Mucosa of descending colon (tissue), 3 donors: ENCODE measurements around the gene FIBCD1. TPM values are rescaled to one million over a fixed set of nuclear protein-coding genes. Genes with fewer than 3 reads are reported as not detected.
A peak's percentile ranks its signal among the peaks of the same experiment; 100 is the strongest.
"Not testable (repeated sequence)": the region's sequence is repeated elsewhere in the genome, so short reads cannot be mapped to it uniquely, and the experiment has no call there.

Experiments
- ATAC-seq: fragments of 200-7000 bp; cut with Tn5 transposase; one replicate; pipeline ENCODE4 v1.9.1; 2020; ENCODE audit warnings: mild to moderate bottlenecking, moderate library complexity
- DNase-seq, 3 donors: peaks; one replicate each; pipeline ENCODE4 v3.0.0-alpha.2; 2020
- H3K36me3 ChIP-seq: fragments of 200-600 bp; one replicate; pipeline ENCODE4 v1.8.0; 2021; ENCODE audit warnings: low read depth, mild to moderate bottlenecking
- H3K4me1 ChIP-seq: fragments of 200-600 bp; one replicate; pipeline ENCODE4 v1.8.0; 2021; ENCODE audit warnings: low read depth, mild to moderate bottlenecking
- H3K4me3 ChIP-seq: fragments of 200-600 bp; one replicate; pipeline ENCODE4 v1.8.0; 2021; ENCODE audit warnings: mild to moderate bottlenecking
- H3K9me3 ChIP-seq: fragments of 200-600 bp; one replicate; pipeline ENCODE4 v1.8.0; 2021; ENCODE audit warnings: mild to moderate bottlenecking
- CTCF ChIP-seq: fragments of 200-600 bp; IDR thresholded peaks from one replicate; pipeline ENCODE4 v1.8.0; 2022; ENCODE audit warnings: antibody characterized with exemption, mild to moderate bottlenecking
- intact Hi-C, 2 donors: fragments of 100-400 bp; cut with DNase I in 1 of 2; cut with micrococcal nuclease in 1 of 2; formaldehyde crosslinking; loops; one replicate each; pipeline versions ENCODE4 v1.11.0 to v1.11.1; 2022; cut with DNase I, micrococcal nuclease
- total RNA-seq, 3 donors: library from RNA; stranded (reverse); fragmentation: NEBNext Ultra II Directional in 2 of 3; extraction: Animal tissue kit (Norgen Biotek cat#: 25700) in 2 of 3; gene quantifications; one replicate each; pipeline versions ENCODE4 v1.2.1 to v1.2.4, GENCODE V29; 2021 to 2023
- donor health status: DM: no; HTN: no; CAD: no; lungs with moderate emphysema.
- donor health status: DM: no; HTN: no; CAD: no.
- donor health status: DM: no; HTN: yes; CAD: no.

The FIBCD1 gene
- total RNA-seq, 3 donors from 2014 or later: 2.6 to 10.7 (median 7.3) TPM

GRCh38 chr9:130960522-130961378, 21.7 kb upstream of the FIBCD1 start:
- intact Hi-C loops: no loop called here
- Histone ChIP-seq H3K4me3 (no peak overlapping the region), H3K4me1 (no peaks in the 10 kb centered on the region), H3K36me3 (no peaks in the 10 kb centered on the region), H3K9me3 (no peaks in the 10 kb centered on the region)
- no peak for TF ChIP-seq CTCF
- DNase-seq (peak in 1 of 3 donors; percentile 19), ATAC-seq (no peak)

- intact Hi-C loops: no loop called here
- peak in 1 of 3 donors; percentile 12 for DNase-seq
- no peaks in the 10 kb centered on the region for H3K4me1 ChIP-seq
- H3K9me3 ChIP-seq: no peaks in the 10 kb centered on the region
- H3K4me3 ChIP-seq: no peak overlapping the region
- no peak for ATAC-seq
- no peak for TF ChIP-seq CTCF
- no peaks in the 10 kb centered on the region for H3K36me3 ChIP-seq
Observed at GRCh38 chr9:130959809-130960334, 20.8 kb upstream of the FIBCD1 start.

DNA sequence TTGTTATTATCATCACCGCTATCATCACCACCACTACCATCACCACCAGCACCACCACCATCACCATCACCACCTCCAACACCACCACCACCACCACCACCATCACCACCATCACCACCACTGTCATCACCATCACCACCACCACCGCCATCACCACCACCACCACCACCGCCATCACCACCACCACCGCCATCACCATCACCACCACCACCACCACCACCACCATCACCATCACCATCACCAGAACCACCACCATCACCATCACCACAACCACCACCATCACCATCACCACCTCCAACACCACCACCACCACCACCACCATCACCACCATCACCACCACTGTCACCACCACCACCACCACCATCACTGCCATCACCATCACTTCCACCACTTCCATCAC, 19.5 kb upstream of the FIBCD1 start:
- H3K36me3 ChIP-seq, intact Hi-C loops, H3K4me3 ChIP-seq, H3K4me1 ChIP-seq, H3K9me3 ChIP-seq, ATAC-seq: not testable (repeated sequence)
- DNase-seq: peak in 1 of 3 donors; percentile 38

DNA sequence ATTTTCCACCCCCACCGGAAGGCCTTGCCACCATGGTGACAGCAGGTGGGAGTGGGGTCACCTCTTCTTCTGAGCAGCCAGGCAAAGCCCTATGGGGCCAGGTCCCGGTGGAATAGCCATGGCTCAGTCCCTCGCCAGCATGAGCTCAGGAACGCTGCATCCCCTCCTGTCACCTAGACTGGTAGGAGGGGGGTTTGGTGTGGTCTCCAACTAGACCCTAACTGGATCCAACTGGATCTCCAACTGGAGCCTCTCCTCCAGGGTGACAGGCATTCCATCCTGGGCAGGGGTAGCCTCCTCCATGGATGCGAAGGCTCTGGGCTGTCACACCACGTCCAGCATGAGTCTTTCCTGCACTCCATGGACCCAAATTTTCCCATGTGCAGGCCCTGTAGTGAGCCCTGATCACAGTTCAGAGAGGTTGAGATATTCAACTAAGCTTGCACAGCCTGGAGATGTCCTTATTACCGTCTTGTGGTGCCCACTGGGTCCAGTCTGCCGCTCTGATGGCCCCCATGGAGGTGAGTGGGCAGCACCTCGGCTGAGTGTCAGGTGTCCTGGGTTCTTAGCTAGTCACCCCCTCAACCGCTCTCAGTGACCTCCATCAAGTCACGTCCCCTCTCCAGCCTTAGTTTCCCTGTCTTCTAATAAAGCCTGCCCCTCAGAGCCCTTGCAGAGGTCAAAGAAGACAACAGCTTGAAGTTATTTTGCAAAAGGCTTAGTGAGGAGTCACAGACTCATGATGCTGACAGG, 18.6 kb upstream of the FIBCD1 start:
- Histone ChIP-seq H3K9me3 (no peaks in the 10 kb centered on the region), H3K36me3 (no peaks in the 10 kb centered on the region), H3K4me1 (no peaks in the 10 kb centered on the region), H3K4me3 (no peak overlapping the region)
- intact Hi-C loops: no loop called here
- TF ChIP-seq CTCF: no peak
- ATAC-seq: no peak
- DNase-seq: peak in 1 of 3 donors; percentile 21

GRCh38 chr9:130956636-130957450, 17.8 kb upstream of the FIBCD1 start:
- no peak for TF ChIP-seq CTCF
- Histone ChIP-seq H3K4me1 (no peaks in the 10 kb centered on the region), H3K36me3 (no peaks in the 10 kb centered on the region), H3K4me3 (no peak overlapping the region), H3K9me3 (no peaks in the 10 kb centered on the region)
- DNase-seq (peak in 1 of 3 donors; percentile 39), ATAC-seq (no peak)
- intact Hi-C loops: no loop called here
